Progenitor cell of endocrine pancreas (in vitro differentiated cells): ENCODE measurements around the gene FRRS1. TPM values are rescaled to one million over a fixed set of nuclear protein-coding genes. Genes with fewer than 3 reads are reported as not detected.

Experiments used
- DNase-seq: peaks from one replicate; pipeline ENCODE4 v3.0.0; 2021; ENCODE audit warnings: low spot score; ENCODE audit not compliant: unreplicated experiment
- H3K27ac Mint-ChIP-seq: 2 replicates; pipeline ENCODE4 v1.8.0; 2021; ENCODE audit warnings: mild to moderate bottlenecking, moderate library complexity, mixed read lengths
- H3K27me3 Mint-ChIP-seq: 2 replicates; pipeline ENCODE4 v1.8.0; 2021; ENCODE audit warnings: mixed read lengths
- H3K36me3 Mint-ChIP-seq: 2 replicates; pipeline ENCODE4 v1.8.0; 2022; ENCODE audit warnings: mixed read lengths; ENCODE audit not compliant: insufficient read depth
- H3K4me1 Mint-ChIP-seq: 2 replicates; pipeline ENCODE4 v1.8.0; 2021; ENCODE audit warnings: low read depth, mixed read lengths
- H3K4me3 Mint-ChIP-seq: 2 replicates; pipeline ENCODE4 v1.8.0; 2021; ENCODE audit warnings: low read depth, mild to moderate bottlenecking, moderate library complexity, mixed read lengths
- H3K9me3 Mint-ChIP-seq: 2 replicates; pipeline ENCODE4 v1.8.0; 2021; ENCODE audit warnings: low read depth, mixed read lengths
- CTCF ChIP-seq: fragments of 200-600 bp; sonication (generic); IDR thresholded peaks from one replicate; pipeline ENCODE4 v1.5.0; 2021; ENCODE audit warnings: antibody characterized with exemption, mild to moderate bottlenecking; ENCODE audit not compliant: unreplicated experiment
- total RNA-seq: library from RNA; stranded (reverse); gene quantifications from 2 replicates; pipeline ENCODE4 v1.2.1, GENCODE V29; 2021

The FRRS1 gene
- total RNA-seq, 1 donor from 2014 or later: 8.6 TPM

GRCh38 chr1:99682291-99682751 lies 84.1 kb downstream of the FRRS1 start:
- no peaks in the 10 kb centered on the region for H3K9me3 Mint-ChIP-seq
- no peak overlapping the region for H3K27ac Mint-ChIP-seq

GRCh38 chr1:99681583-99681982 lies 84.9 kb downstream of the FRRS1 start:
- H3K4me1 Mint-ChIP-seq: peaks cover 4% of the 10 kb centered on the region
- DNase-seq: no peak
- no peaks in the 10 kb centered on the region for H3K9me3 Mint-ChIP-seq
- no peak overlapping the region for H3K27ac Mint-ChIP-seq
- no peaks in the 10 kb centered on the region for H3K27me3 Mint-ChIP-seq
- H3K36me3 Mint-ChIP-seq: no peaks in the 10 kb centered on the region
- no peak overlapping the region for H3K4me3 Mint-ChIP-seq
- no peak for TF ChIP-seq CTCF

More at GRCh38 chr1:99682291-99682751, 84.1 kb downstream of the FRRS1 start:
- TF ChIP-seq CTCF: no peak
- H3K27me3 Mint-ChIP-seq: no peaks in the 10 kb centered on the region
- H3K4me1 Mint-ChIP-seq: peaks cover 4% of the 10 kb centered on the region
- no peak for DNase-seq
- no peak overlapping the region for H3K4me3 Mint-ChIP-seq
- no peaks in the 10 kb centered on the region for H3K36me3 Mint-ChIP-seq

GRCh38 chr1:99680270-99680669 lies 86.2 kb downstream of the FRRS1 start:
- no peak overlapping the region for H3K4me3 Mint-ChIP-seq
- no peaks in the 10 kb centered on the region for H3K9me3 Mint-ChIP-seq

GRCh38 chr1:99677416-99677815 lies 89.0 kb downstream of the FRRS1 start:
- Mint-ChIP-seq H3K27me3 (no peaks in the 10 kb centered on the region), H3K36me3 (no peaks in the 10 kb centered on the region), H3K27ac (no peak overlapping the region), H3K4me3 (no peak overlapping the region), H3K9me3 (no peaks in the 10 kb centered on the region), H3K4me1 (peaks cover 16% of the 10 kb centered on the region)
- TF ChIP-seq CTCF: no peak
- no peak for DNase-seq

More at GRCh38 chr1:99680270-99680669, 86.2 kb downstream of the FRRS1 start:
- Mint-ChIP-seq H3K27me3 (no peaks in the 10 kb centered on the region), H3K36me3 (no peaks in the 10 kb centered on the region), H3K27ac (no peak overlapping the region), H3K4me1 (peaks cover 5% of the 10 kb centered on the region)
- no peak for TF ChIP-seq CTCF
- no peak for DNase-seq

- Mint-ChIP-seq H3K27ac (no peak overlapping the region), H3K4me1 (peaks cover 16% of the 10 kb centered on the region), H3K9me3 (no peaks in the 10 kb centered on the region), H3K4me3 (no peak overlapping the region), H3K36me3 (no peaks in the 10 kb centered on the region), H3K27me3 (no peaks in the 10 kb centered on the region)
- DNase-seq: no peak
- TF ChIP-seq CTCF: no peak
Measured at GRCh38 chr1:99676876-99677275, 89.6 kb downstream of the FRRS1 start.
